LNCaP clone FGC (cell line): ENCODE data around the gene NEDD4L.
A peak's percentile ranks its signal among the peaks of the same experiment; 100 is the strongest.
"Not testable (repeated sequence)": the region's sequence is repeated elsewhere in the genome, so short reads cannot be mapped to it uniquely, and the experiment has no call there.

ENCODE experiments used
- DNase-seq: peaks from one replicate; pipeline ENCODE4 v3.0.0-alpha.2; 2011; ENCODE audit warnings: low read depth
- H3K4me3 ChIP-seq: 2 replicates; pipeline ENCODE4 v1.5.1; 2011; ENCODE audit warnings: mild to moderate bottlenecking, low read depth, low read length, control low read depth
- TF ChIP-seq, protein P1 (sequence below): IDR thresholded peaks from 2 replicates; pipeline ENCODE4 v1.5.1; 2012; ENCODE audit warnings: mild to moderate bottlenecking; ENCODE audit not compliant: control insufficient read depth, insufficient read depth; ENCODE audit errors: extremely low read depth

Gene NEDD4L

DNA sequence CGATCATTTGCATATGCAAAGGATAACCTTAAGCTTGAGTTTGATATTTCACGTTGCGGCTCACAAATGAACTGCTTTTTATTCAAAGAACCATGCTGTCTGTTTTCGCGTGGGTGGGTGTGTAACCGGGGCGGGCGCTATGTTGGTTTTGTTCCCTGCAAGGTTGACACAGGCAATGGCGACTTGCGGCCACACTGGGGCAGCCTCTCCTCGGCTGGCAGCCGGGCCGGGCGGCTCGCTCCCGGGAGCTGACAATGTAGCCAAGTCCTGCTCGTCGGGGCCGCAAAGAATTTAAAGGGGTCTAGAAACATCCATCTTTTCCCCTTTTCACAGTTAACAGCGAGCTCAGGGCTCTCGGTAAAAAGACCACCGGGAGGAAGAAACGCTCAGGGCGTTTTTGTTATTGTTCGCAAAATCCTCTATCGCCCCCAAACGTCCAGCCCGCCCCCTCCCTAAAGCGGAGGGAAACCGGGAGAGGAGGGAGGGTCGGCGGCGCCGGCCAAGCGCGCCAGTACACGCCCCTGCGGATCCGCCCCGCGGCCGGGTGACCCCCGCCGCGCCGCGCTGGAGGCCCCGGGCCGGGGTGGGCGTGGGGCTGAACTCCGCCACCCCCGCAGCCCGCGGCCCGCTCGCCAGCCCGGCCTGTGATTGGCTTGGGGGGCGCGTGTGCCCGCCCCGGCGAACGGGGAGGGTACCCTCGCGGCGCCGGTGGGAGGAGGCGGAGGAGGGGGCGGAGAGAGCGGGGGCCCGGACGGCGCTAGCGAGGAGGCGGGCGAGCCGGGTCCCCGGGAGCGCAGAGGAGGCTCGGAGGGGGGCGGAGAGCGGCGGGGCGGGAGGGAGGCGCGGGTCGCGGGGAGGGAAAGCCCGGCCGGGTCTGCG, at the start of gene NEDD4L:
TSS of gene NEDD4L (plus strand) at position 736 of the 879 bp plus-strand sequence. CDS start 435 bp downstream, outside the sequence.
- H3K4me3 ChIP-seq = peak within 1 kb of the TSS; percentile 83
- DNase-seq = peak; percentile 50
- TF ChIP-seq, protein P1, sequence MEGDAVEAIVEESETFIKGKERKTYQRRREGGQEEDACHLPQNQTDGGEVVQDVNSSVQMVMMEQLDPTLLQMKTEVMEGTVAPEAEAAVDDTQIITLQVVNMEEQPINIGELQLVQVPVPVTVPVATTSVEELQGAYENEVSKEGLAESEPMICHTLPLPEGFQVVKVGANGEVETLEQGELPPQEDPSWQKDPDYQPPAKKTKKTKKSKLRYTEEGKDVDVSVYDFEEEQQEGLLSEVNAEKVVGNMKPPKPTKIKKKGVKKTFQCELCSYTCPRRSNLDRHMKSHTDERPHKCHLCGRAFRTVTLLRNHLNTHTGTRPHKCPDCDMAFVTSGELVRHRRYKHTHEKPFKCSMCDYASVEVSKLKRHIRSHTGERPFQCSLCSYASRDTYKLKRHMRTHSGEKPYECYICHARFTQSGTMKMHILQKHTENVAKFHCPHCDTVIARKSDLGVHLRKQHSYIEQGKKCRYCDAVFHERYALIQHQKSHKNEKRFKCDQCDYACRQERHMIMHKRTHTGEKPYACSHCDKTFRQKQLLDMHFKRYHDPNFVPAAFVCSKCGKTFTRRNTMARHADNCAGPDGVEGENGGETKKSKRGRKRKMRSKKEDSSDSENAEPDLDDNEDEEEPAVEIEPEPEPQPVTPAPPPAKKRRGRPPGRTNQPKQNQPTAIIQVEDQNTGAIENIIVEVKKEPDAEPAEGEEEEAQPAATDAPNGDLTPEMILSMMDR = peak; percentile 94

GRCh38 chr18:57995331-57995730, 48.7 kb upstream of the NEDD4L start:
- no peak for DNase-seq
- no peak overlapping the region for H3K4me3 ChIP-seq
- TF ChIP-seq, protein P1 = no peak

DNA sequence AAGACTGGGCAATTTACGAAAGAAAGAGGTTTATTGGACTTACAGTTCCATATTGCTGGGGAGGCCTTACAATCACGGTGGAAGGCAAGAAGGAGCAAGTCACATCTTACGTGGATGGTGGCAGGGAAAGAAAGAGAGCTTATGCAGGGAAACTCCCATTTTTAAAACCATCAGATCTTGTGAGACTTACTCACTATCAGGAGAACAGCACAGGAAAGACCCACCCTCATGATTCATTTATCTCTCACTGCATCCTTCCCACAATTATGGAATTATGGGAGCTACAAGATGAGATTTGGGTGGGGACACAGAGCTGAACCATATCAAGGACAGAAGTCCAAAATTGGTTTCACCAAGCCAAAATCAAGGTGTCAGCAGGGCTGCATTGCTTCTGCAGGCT, 47.1 kb upstream of the NEDD4L start:
- not testable (repeated sequence) for DNase-seq, H3K4me3 ChIP-seq

DNA sequence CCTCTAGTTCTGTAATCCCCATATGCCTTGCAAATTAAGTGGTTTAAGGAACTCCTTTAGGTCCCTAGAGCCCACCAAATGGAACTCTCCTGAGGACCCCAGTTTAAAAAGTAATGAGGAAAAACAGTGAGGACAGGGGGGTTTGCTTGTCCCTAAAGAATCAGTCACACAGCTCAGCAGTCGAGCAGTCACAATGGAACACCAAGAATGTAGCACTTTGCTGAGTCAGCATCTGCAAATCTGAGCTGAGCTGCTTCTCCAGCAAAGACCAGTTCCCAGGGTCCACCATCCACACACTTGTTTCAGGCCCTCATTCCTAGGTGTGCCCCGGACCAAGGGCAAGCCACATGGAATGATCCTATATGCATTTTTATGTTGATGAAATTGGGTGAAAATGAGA, 46.2 kb upstream of the NEDD4L start:
- DNase-seq = no peak
- TF ChIP-seq, protein P1 = no peak

DNA sequence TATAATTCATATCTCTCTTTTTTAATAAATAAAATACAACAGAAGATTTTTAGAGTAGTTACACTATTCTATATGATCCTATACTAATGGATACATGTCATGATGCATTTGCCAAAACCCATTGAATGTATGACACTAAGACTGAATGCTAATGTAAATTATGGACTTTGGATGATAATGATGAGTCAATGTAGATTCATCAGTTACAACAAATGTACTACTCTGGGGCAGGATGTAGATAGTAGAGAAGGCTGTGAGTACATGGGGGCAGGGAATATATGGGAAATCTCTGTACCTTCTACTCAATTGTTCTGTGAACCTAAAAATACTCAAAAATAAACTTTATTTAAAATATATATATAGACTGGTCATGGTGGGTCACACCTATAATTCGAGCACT, 45.6 kb upstream of the NEDD4L start:
- TF ChIP-seq, protein P1 = no peak
- H3K4me3 ChIP-seq = no peak overlapping the region
- no peak for DNase-seq

More for the DNA sequence above, 46.2 kb upstream of the NEDD4L start:
- H3K4me3 ChIP-seq = no peak overlapping the region

- no peak overlapping the region for H3K4me3 ChIP-seq
- no peak for DNase-seq
- TF ChIP-seq, protein P1 = no peak
Observed at GRCh38 chr18:58004317-58004716, 39.7 kb upstream of the NEDD4L start.

DNA sequence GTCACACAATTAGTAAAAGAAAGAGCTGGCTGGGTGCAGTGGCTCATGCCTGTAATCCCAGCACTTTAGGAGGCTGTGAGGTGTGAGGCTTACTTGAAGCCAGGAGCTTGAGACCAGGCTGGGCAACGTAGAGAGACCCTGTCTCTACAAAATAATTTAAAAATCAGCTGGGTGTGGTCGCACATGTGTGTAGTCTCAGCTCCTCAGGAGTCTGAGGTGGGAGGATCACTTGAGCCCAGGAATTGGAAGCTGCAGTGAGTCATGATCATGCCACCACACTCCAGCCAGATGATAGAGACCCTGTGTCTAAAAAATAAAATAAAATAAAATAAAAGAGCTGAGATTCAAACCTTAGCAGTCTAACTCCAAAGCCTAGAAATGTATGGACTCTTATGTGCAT, 39.0 kb upstream of the NEDD4L start:
- no peak overlapping the region for H3K4me3 ChIP-seq
- DNase-seq = no peak
- TF ChIP-seq, protein P1 = no peak
